Karpas-422 (cell line): ENCODE results near the gene CYS1. TPM values are rescaled to one million over a fixed set of nuclear protein-coding genes. Genes with fewer than 3 reads are reported as not detected.
"Not testable (repeated sequence)": the region's sequence is repeated elsewhere in the genome, so short reads cannot be mapped to it uniquely, and the experiment has no call there.

ENCODE experiments used
- DNase-seq: peaks from one replicate; pipeline ENCODE4 v3.0.0-alpha.2; 2015
- H2AFZ ChIP-seq: fragments of 200-600 bp; sonication (generic); 2 replicates; pipeline ENCODE4 v1.6.1; 2014; ENCODE audit warnings: antibody characterized with exemption, low read length, mixed read lengths
- H3K27ac ChIP-seq: fragments of 200-600 bp; sonication (generic); 2 replicates; pipeline ENCODE4 v1.5.1; 2014; ENCODE audit warnings: mild to moderate bottlenecking, low read length, moderate library complexity
- H3K27me3 ChIP-seq: fragments of 200-600 bp; sonication (generic); 2 replicates; pipeline ENCODE4 v1.6.1; 2014; ENCODE audit warnings: low read length, mixed read lengths
- H3K36me3 ChIP-seq: fragments of 200-600 bp; sonication (generic); 2 replicates; pipeline ENCODE4 v1.6.1; 2014; ENCODE audit warnings: low read length, mixed read lengths; ENCODE audit not compliant: insufficient read depth
- H3K4me1 ChIP-seq: fragments of 200-600 bp; sonication (generic); 2 replicates; pipeline ENCODE4 v1.6.1; 2014; ENCODE audit warnings: mild to moderate bottlenecking, low read length, mixed read lengths
- H3K4me2 ChIP-seq: fragments of 200-600 bp; sonication (generic); 2 replicates; pipeline ENCODE4 v1.6.1; 2014; ENCODE audit warnings: low read length, low read depth, mild to moderate bottlenecking; ENCODE audit not compliant: poor library complexity, severe bottlenecking
- H3K4me3 ChIP-seq: fragments of 200-600 bp; sonication (generic); 2 replicates; pipeline ENCODE4 v1.5.1; 2014; ENCODE audit warnings: mild to moderate bottlenecking, antibody characterized with exemption, low read length, mixed read lengths
- H3K79me2 ChIP-seq: fragments of 200-600 bp; sonication (generic); 2 replicates; pipeline ENCODE4 v1.6.1; 2014; ENCODE audit warnings: mild to moderate bottlenecking, low read length, mixed read lengths
- H3K9ac ChIP-seq: fragments of 200-600 bp; sonication (generic); 2 replicates; pipeline ENCODE4 v1.6.0; 2014; ENCODE audit warnings: low read length
- H3K9me2 ChIP-seq: fragments of 200-600 bp; sonication (generic), shearing (Covaris generic); replicated peaks from 2 replicates; pipeline ENCODE4 v1.6.0; 2014; ENCODE audit warnings: mild to moderate bottlenecking, low read length, moderate library complexity; ENCODE audit not compliant: insufficient read depth
- H3K9me3 ChIP-seq: fragments of 300-700, 200-600 bp; sonication (generic); 2 replicates; pipeline ENCODE4 v1.6.1; 2014; ENCODE audit warnings: low read length, mixed read lengths
- H4K20me1 ChIP-seq: fragments of 200-600 bp; sonication (generic); 2 replicates; pipeline ENCODE4 v1.6.1; 2014; ENCODE audit warnings: mild to moderate bottlenecking, antibody characterized with exemption, low read length, low read depth; ENCODE audit not compliant: insufficient read depth
- total RNA-seq: library from RNA; depleted of rRNA; stranded (reverse); fragments of >200 nt; shearing (Covaris generic); gene quantifications from 2 replicates; pipeline ENCODE4 v1.2.3, GENCODE V29; 2014; ENCODE audit warnings: low replicate concordance

CYS1 gene
- total RNA-seq, 1 experiment from 2014 or later: not detected

- H3K9ac ChIP-seq, H3K36me3 ChIP-seq, H3K4me1 ChIP-seq, H2AFZ ChIP-seq, H3K4me2 ChIP-seq, DNase-seq, H3K9me3 ChIP-seq, H3K79me2 ChIP-seq, H3K27ac ChIP-seq, H3K27me3 ChIP-seq, H3K4me3 ChIP-seq, H4K20me1 ChIP-seq, H3K9me2 ChIP-seq: not testable (repeated sequence)
Observed at GRCh38 chr2:10010861-10011605, 69.2 kb downstream of the CYS1 start.

GRCh38 chr2:10009811-10010781 is 70.1 kb downstream of the CYS1 start:
- no peaks in the 10 kb centered on the region for H3K36me3 ChIP-seq
- no peak overlapping the region for H3K9ac ChIP-seq
- no peaks in the 10 kb centered on the region for H4K20me1 ChIP-seq
- peaks cover 6% of the 10 kb centered on the region; the same call in 1 of the 2 replicates for H3K9me3 ChIP-seq
- no peaks in the 10 kb centered on the region for H3K9me2 ChIP-seq
- H3K4me3 ChIP-seq: no peak overlapping the region
- no peak for DNase-seq
- H2AFZ ChIP-seq: no peak overlapping the region
- no peaks in the 10 kb centered on the region for H3K4me1 ChIP-seq
- H3K79me2 ChIP-seq: no peaks in the 10 kb centered on the region
- H3K27me3 ChIP-seq: no peaks in the 10 kb centered on the region
- H3K27ac ChIP-seq: no peak overlapping the region
- no peak overlapping the region for H3K4me2 ChIP-seq

GRCh38 chr2:10009271-10009810 is 70.9 kb downstream of the CYS1 start:
- Histone ChIP-seq H3K4me1 (no peaks in the 10 kb centered on the region), H3K27me3 (no peaks in the 10 kb centered on the region), H3K4me2 (no peak overlapping the region), H3K4me3 (no peak overlapping the region), H3K36me3 (no peaks in the 10 kb centered on the region), H3K9me2 (no peaks in the 10 kb centered on the region), H3K9me3 (peaks cover 6% of the 10 kb centered on the region; the same call in 1 of the 2 replicates), H4K20me1 (no peaks in the 10 kb centered on the region), H2AFZ (no peak overlapping the region), H3K79me2 (no peaks in the 10 kb centered on the region), H3K27ac (no peak overlapping the region), H3K9ac (no peak overlapping the region)
- DNase-seq: no peak

GRCh38 chr2:10008809-10009176 is 71.4 kb downstream of the CYS1 start:
- Histone ChIP-seq H3K79me2 (no peaks in the 10 kb centered on the region), H4K20me1 (no peaks in the 10 kb centered on the region), H3K9me2 (no peaks in the 10 kb centered on the region), H3K27ac (no peak overlapping the region), H3K9ac (no peak overlapping the region), H2AFZ (no peak overlapping the region), H3K4me3 (no peak overlapping the region), H3K27me3 (no peaks in the 10 kb centered on the region), H3K36me3 (no peaks in the 10 kb centered on the region), H3K9me3 (peaks cover 6% of the 10 kb centered on the region; the same call in 1 of the 2 replicates), H3K4me1 (no peaks in the 10 kb centered on the region), H3K4me2 (no peak overlapping the region)
- DNase-seq: no peak

GRCh38 chr2:10007921-10008808 is 72.0 kb downstream of the CYS1 start:
- Histone ChIP-seq H3K27ac (no peak overlapping the region), H3K79me2 (no peaks in the 10 kb centered on the region), H3K4me2 (no peak overlapping the region), H2AFZ (no peak overlapping the region), H3K4me1 (no peaks in the 10 kb centered on the region), H3K27me3 (no peaks in the 10 kb centered on the region), H3K36me3 (no peaks in the 10 kb centered on the region), H3K4me3 (no peak overlapping the region), H3K9me2 (no peaks in the 10 kb centered on the region), H3K9me3 (peaks cover 4% of the 10 kb centered on the region; the same call in 1 of the 2 replicates), H4K20me1 (no peaks in the 10 kb centered on the region), H3K9ac (no peak overlapping the region)
- DNase-seq: no peak

- no peak overlapping the region for H3K9ac ChIP-seq
- no peaks in the 10 kb centered on the region for H3K79me2 ChIP-seq
- H3K4me2 ChIP-seq: no peak overlapping the region
- H4K20me1 ChIP-seq: no peaks in the 10 kb centered on the region
- DNase-seq: no peak
- H3K4me1 ChIP-seq: no peaks in the 10 kb centered on the region
- H3K4me3 ChIP-seq: no peak overlapping the region
- H2AFZ ChIP-seq: no peak overlapping the region
- H3K9me2 ChIP-seq: no peaks in the 10 kb centered on the region
- no peaks in the 10 kb centered on the region for H3K36me3 ChIP-seq
- no peaks in the 10 kb centered on the region for H3K9me3 ChIP-seq
- no peak overlapping the region for H3K27ac ChIP-seq
- no peaks in the 10 kb centered on the region for H3K27me3 ChIP-seq
Observed at GRCh38 chr2:10007435-10007834, 72.8 kb downstream of the CYS1 start.
